CD4-positive, alpha-beta T cell treated with Interleukin-2 at 100 ng/mL for 4 hours (primary cell): Measurements from ENCODE around the gene MEA1.

ENCODE experiments used
- DNase-seq: peaks from one replicate; pipeline ENCODE4 v3.0.0-alpha.2; 2020; ENCODE audit warnings: low spot score

Gene MEA1

DNA sequence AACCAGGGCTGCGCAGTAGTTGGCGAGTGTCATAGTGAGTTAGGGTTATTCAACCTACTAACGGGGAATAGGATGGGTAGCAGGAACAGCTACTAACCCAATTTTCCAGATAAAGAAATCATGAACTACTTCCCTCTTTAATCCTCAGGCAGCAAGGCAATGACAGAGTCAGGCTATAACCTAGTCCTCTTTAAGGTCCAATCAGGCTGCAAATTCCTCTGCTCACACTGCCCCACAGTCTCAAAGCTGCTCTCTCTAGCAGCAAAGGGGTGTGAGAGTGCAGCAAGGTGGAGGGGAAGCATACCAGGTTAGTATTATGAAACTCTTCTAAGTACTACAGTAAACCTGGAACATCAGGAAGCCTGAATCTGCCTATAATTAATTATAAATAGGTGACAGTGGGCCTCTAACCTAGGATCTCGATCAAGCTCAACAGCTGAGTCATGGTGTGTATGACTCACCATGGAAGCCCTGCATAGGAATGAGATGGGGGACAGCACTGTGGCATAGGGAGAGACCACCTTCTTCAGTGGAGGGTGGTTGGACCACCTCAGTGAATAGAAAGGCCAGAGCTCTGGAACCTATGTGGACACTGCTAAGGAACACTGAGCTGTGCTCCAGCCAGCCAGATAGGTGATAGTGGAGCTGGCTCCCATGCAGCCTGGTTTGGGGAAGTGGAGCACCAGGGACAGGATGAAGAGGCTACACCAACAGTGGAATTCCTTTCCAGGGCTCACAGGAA is 42.7 kb downstream of the MEA1 start:
- no peak for DNase-seq

DNA sequence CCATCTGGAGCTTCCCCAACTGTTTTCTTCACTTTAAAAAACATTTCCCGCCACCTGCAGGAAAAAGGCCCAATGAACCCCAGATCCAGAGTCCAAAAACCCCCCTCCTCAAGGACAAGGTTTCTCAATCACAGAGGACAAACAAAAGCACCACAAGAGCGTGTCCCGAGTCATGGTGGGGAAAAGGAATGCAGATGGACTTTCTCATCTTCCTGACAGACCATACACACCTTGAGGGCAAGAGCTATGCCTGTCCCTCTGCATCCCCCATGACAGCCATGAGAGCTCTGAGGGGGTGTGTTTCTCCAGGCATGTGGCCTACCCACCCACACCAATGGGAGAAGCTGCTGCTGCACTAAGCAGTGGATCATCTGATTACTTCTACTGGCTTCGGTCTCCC is 43.8 kb downstream of the MEA1 start:
- DNase-seq: no peak

DNA sequence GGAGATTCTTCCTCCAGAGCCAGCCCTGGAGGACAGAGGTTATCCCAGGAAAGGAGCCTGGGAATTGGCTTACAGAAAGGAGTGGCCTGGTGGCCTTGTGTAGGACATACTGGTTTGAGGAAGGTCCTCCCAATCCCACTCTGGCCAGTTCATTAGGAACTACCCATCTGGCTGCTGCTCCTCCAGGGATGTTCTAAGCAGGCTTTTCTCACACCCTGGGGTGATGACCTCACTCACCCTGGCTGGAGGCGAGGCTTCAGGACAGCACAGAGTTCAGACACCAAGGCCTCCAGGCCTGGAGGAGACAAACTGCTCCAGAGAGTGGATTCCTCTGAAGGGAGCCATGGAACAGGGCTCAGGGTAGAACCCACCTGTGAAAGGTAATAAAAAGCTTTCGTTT is 44.3 kb downstream of the MEA1 start:
- DNase-seq: no peak

DNA sequence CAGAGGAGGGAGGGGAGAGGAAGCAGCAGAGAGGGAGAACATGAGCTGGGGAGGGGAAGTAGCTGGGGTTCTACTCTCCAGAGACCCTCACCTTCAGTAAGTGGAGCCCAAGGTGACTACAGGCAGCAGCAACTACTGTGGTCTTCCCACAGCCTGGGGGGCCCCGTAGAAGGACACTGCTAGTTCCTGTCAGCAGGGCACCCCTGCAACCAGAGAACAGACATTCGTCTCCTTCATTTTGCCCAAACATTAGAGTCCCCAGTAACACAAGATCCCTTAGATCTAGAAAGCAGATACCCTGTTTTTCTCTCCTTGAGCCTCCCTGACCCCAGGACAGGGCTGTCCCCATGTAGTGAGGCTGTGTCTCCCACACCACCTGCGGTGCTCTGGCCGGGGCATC is 45.0 kb downstream of the MEA1 start:
- DNase-seq: no peak

DNA sequence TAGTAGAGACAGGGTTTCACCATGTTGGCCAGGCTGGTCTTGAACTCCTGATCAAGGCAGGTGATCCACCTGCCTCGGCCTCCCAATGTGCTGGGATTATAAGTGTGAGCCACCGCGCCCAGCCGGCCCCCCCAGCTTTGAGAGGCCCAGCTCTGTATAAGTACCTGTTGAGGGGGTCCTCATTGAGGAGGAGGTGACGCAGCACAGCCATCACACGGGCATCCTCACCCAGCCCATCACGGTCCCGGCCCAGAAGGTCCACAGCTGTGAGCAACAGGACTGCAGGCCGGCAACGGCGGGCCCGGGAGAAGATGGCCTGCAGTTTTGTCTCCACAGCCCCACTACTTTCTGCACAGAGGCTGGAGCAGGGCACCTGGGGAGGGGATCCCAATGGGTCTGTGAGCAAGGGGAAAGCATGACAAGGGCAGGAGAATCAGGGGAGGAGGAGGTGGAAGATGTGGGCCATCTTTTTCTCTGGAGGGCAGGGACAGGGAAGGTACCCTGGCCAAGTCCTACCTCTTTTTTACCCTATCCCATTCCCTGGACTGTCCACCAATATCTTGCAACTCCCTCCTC is 45.5 kb downstream of the MEA1 start:
- no peak for DNase-seq

DNA sequence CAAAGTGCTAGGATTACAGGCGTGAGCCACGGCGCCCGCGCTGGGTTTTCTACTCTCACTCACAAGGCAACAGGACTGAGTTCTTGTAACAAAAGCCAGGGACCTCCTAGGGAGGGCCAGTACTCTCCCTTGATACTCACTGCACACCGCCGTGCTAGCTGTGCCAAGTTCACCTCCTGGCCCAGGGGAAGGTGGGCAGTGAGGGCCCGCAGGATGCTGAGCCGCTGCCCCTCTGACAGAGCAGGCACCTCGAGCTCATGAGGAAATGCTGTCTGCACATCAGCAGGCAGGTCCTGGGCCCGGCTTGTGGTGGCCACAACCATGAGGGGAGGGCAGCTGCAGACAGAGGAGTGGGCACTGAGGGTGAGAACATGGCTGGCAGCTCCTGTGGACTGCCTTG is 46.5 kb downstream of the MEA1 start:
- DNase-seq: no peak

DNA sequence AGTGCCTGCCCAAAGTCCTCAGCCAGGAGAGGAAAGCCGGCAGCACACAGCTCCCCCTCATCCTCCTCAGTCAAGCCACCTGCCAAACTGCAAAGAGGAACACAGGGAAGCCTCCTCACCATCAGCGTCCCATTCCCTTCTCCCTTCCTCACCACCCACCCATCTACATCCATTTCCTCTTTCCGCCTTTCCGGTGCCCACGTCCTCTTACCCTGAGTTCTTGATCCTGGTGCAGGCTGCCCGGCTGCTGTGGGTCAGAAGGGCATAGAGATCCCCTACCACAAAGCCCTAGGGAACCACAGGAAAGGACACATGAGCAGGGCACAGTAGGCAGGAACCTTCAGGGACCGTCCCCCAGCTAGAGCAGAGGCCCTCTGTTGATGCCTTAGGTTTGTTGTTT is 47.2 kb downstream of the MEA1 start:
- DNase-seq: no peak

DNA sequence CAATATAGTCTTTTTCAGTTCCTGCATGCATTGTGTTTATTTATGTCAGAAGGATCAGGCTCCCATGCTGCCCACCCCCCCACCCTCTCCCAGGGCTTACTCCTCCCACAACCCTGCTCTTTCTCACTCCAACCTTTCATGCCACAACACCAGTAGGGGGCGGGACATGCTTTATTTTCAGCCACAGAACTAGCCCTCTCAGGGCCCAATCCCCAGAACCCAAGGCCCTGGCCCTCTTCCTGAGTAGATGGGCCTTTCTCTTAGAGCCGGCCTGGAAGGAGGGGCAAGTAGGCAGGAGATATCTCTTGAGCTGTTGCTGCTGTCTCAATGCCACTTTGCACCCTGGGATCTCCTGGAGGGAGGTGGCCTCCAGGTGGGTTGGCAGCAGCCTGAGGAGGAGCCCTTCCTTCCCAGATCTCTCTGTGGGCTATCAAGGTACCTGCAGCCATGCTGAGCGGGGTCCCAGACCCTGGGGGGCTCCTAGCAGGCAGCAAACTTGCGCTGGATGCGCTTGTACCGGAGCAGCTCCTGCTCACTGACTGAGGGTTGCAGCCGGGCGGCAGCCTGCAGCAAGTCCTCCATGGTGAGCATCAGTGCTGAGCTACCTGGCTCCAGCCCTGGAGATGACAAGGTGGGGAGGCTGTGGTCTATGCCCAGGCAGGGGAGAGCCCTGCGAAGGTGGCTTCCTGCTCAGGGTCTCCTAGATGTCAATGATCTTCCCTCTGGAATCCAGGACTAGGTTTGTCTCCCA is 49.7 kb downstream of the MEA1 start:
- peak; percentile 45 for DNase-seq

DNA sequence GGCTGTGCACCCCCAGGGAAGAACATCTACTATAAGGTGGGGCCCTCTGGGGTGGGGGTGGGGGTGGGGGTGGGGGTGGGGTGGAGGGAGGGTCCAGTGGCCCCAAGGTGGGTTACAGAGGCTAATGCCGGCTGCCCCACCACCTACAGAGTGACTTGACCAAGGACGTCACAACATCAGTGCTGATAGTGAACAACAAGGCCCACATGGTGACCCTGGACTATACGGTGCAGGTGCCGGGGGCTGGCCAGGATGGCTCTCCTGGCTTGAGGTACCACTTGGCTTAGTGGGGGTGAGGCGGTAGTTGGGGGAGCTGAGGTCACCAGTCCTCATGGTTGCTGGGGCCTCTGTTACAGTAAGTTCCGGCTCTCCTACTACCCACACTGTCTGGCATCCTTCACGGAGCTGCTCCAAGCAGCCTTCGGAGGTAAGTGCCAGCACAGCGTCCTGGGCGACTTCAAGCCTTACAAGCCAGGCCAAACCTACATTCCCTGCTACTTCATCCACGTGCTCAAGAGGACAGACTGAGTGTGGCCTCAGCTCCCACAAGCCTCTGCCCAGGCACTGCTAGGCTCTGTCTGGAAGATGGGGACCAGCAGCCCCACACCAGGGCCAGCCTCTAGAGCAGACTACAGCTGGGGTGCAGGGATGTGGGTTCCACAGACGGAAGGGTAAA is 50.4 kb downstream of the MEA1 start:
- no peak for DNase-seq

DNA sequence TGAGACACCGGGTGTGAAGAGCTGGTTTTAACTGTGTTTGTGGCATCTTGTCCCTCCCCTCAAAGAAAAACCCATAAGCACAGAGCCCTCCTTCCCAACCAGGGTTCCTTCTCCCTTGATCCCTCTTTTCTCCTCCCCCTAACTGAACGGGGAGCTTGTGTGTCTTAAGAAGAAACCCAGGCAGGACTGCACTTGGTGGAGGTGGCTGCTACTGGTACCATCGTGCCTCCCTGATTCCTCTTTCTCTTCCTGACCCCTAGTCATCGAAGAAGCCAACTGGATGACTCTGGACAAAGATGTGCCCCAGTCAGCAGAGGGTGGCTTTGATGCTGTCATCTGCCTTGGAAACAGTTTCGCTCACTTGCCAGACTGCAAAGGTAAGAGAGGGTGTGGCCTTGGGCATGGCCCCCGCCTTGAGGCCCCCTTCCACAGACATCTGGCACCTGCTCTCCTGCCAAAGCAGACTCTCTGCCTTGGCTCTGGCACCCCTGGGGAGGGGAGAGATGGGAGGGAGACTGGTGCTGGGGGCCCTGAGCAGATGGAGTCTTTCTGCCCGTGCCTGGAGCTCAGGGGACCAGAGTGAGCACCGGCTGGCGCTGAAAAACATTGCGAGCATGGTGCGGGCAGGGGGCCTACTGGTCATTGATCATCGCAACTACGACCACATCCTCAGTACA is 51.1 kb downstream of the MEA1 start:
- no peak for DNase-seq

DNA sequence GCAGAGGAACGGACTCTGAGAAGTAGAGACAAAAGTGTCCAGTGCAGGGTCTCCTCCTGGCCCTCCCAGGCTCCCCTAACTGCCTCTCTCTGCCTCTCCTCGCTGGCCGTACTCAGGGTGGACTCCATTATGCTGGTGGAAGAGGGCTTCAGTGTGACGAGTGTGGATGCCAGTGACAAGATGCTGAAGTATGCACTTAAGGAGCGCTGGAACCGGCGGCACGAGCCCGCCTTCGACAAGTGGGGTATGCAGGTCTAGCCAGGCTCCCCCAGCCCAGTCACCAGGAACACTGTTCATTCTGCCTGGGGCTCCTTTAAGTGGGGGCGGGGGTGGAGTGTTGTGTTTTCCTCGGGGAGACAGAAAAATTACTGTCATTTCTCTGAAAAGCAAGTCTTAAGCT is 51.6 kb downstream of the MEA1 start:
- no peak for DNase-seq
